Stimulated activated CD8-positive, alpha-beta memory T cell treated with anti-CD3 and anti-CD28 coated beads, Interleukin-4, amount 100 ng/mL, for 48 hours (primary cell): Measurements from ENCODE around the gene KIF6.

Experiments used
- DNase-seq: peaks from one replicate; pipeline ENCODE4 v3.0.0-alpha.2; 2020

Gene KIF6

DNA sequence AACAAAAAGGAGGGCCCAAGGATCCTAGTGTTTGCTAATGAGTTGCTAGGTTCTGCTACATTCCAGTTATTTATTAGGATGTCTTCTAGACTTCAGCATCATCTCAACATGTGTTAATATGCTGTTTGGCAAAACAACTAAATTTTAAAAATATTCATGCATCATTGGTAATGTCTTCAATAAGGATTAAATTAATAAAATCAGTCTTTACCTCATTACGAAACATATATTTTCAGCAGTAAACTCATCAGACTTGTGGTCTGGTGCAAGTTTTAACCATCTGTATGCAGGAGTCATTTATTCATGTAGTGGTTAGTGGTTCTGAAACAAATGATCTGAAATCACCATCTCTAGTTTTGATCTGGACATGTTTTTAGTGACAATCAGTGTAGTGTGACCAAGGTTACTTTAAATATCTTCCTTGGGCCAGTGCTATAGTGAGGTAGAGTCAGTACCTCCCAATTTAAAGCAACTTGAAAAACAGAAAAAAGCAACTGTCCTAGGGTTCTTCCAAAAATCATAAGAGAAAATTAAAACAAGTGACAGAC is 317.7 kb downstream of the KIF6 start:
- DNase-seq = no peak

DNA sequence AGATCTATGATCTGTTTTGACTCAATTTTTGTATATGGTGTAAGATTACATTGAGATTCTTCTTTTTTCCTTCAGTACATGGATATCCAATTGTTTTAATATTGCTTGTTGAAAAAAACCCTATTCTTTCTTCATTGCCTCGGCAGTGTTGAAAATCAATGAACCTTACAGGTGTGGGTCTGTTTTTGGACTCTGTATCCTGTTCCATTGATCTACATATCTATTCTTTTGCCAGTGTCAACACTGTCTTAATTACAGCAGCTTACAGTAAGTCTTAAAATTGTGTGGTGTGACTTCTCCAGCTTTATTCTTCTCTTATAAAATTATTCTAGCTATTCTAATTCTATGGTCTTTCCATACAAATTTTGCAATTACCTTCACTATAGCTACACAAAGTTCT is 320.9 kb downstream of the KIF6 start:
- DNase-seq = no peak

DNA sequence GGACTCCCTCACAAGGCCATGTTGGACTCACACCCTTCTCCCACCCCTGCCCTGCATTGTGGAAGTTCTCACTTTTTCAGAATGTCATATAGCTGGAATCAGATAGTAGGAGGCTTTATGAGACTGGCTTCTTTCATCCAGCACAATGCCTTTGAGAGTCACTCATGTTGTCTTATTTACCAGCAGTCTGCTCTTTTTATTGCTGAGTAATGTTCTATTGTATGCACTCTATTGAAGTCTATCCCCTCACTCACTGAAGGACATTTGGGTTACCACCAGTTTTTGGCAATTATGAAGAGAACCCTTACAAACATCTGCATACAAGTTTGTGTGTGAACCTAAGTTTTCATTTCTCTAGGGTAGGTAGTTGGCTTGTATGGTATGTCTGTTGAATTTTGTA is 321.9 kb downstream of the KIF6 start:
- no peak for DNase-seq

GRCh38 chr6:39402239-39402751 is 322.9 kb downstream of the KIF6 start:
- DNase-seq = no peak

- DNase-seq = no peak
Observed at GRCh38 chr6:39401376-39401775, 323.8 kb downstream of the KIF6 start.

DNA sequence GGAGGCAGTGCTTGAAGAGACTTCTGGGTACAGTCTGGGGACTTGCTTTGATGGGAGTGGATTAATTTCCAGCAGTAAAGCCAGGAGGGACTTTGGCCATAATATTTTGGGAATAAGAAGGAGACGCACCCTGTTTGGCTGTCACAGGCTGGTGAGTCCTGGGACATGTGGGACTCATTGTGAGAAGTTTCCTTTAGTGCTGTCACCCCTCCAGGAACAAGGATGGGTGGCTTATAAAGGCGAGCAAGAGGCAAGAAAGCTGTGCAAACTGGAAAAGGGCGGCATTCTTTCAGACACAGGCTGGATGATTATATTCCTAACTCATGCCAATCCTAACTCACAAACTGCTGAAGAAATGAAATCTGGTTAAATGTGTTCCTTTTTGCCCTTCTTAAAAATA is 325.2 kb downstream of the KIF6 start:
- DNase-seq = no peak

- no peak for DNase-seq
Observed at GRCh38 chr6:39396854-39397253, 328.4 kb downstream of the KIF6 start.

DNA sequence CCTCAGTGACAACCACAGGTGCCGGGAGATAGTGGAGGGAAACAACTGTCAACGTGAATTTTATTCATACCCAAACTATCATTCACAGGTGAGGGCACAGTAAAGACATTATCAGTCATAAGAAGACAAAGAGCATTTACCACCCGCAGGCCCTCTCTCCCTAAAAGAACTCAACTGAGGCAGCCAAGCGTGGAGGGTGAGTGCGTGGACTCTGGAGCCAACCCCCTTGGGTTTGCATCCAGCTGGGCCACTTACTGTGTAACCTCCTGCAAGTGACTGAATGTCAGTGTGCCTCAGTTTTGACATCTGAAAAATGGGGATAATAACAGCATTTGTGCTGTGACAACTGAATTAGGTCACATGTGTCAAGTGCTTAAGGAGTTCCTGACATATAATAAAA is 332.1 kb downstream of the KIF6 start:
- no peak for DNase-seq

- no peak for DNase-seq
Observed at GRCh38 chr6:39391182-39391581, 334.0 kb downstream of the KIF6 start.

- DNase-seq = no peak
Observed at GRCh38 chr6:39389484-39389767, 335.8 kb downstream of the KIF6 start.

DNA sequence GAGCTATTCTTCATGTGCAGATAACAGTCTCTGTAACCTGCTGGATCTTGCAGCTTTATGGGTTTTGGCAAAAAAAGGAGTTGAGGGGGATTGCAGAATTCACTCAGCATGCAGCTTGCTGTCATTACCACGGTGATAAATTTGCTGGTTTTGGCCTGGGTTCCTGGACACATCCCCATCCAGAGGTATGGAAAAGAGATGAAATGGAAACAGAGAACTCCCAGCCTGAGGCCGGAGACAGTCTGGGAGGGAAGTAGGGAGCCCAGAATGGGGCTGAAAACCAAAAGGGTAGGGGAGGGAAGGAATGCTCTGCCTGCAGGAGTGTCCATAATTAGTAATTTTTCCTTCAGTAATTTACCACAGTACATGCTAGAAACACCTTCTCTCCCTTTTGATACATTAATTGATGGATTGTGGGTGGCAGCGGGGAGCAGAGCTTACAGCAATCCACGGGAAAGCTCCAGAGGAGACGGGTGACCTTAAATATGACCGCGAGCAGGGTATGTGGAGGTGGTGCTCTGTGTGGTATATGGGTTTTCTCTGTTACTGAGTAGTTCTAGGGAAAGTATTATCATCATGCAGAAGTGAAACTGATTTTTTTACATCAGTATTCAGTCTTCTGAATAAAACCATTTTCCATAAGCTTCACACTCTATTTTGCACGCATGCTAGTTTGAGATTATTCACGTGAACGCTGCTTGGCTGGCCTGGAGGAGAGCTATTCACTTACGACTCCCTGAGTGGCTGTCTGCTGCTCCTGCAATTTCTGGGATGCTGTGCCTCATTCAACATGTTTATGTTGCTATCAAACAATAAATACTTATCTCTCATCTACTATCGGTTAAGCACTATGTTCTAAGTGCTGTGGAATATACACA is 336.4 kb downstream of the KIF6 start:
- DNase-seq = no peak

DNA sequence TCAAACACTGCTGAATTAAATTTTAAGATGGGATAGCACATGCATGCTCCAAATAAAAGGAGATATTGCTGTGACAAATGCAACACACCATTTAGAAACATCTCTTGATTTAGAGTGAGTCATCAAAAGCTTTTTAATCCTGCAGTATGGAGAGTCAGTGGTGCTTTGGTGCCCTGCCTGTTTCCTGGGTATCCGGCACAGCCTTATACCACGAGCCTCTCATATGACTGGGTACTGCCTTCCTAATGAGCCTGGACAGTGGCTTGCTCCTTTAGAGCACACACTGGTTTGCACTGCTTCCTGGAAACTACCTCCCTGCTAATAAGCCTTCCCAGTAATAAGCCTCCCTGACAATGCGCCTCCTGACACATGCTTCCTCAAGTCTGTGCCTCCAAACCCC is 337.4 kb downstream of the KIF6 start:
- DNase-seq = no peak

DNA sequence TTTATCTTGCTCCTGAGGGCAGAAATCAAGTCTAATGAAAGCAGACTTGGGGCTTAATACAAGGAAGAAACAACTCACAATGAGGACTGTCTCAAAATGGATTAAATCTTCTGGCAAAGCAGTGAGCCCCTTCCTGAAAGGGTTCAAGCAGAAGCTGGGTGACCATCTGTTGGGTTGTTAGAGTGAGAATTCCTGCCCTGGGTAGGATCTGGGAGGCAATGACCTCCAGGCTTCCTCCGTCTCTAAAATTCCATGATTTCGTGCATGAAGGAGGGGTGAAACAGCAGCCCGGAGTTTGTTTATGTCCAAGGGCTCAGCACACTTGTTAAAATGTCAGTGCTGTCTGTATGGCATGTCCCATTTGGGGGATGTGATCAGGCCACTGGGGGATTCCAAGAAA is 338.7 kb downstream of the KIF6 start:
- DNase-seq = no peak

DNA sequence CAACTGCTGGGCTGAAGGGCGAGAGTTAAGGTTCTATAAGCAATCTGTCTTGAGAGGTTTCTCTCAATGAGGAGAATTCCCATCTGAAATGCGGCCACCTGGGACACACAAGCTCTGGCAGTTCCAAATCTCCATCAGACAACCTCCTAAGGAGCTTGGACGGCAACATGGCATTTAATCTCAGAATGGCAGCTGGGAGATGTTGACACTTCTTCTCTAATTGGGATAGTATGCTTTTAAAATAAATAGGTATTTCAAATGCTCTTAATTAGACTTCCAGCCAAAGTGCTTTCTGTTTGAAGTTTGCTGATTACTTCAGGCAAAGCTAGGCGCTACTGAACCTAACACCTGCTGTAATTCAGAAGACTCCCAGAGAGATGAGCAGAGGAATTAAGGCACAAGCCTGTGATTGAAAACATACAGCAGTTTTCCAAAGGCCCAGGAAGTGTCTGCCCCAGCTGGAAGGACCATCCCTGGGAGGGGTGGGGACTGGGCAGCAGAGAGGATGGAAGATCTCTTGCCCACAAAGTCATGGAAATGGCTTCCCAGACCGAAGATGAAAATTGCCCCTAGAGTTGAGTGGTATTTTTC is 343.6 kb downstream of the KIF6 start:
- no peak for DNase-seq

DNA sequence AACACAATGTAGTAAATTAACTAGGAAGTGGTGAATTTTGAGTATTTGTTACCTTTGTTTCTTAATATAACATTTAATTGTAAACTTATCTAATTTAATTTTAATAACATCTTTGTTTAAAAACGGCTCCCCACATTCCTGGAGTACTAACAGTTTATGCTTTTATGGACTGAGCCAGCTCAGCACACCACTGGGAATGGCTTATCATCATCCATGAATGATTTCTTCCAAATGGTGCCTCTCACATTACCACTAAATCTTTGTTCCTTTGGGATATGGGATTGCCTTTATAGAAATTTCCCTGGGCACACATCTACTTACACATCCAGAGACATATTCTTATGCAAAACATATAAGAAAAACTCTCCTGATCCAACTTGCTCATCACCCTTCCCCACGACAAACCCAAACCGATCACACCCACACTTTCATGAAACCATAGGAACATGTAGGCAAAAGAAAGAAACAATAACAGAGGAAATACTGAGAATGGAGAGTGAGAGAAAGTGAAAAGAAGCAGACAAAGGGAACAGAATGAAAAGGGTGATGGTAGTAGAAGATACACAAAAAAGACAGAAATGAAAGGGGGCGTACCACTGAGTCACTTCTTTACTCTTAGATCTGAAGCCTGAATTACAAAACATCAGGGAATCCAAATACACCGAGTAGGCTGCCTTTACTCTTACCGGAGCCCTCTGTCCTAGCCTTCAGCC is 344.2 kb downstream of the KIF6 start:
- DNase-seq = no peak

GRCh38 chr6:39378960-39379425 is 346.2 kb downstream of the KIF6 start:
- no peak for DNase-seq

DNA sequence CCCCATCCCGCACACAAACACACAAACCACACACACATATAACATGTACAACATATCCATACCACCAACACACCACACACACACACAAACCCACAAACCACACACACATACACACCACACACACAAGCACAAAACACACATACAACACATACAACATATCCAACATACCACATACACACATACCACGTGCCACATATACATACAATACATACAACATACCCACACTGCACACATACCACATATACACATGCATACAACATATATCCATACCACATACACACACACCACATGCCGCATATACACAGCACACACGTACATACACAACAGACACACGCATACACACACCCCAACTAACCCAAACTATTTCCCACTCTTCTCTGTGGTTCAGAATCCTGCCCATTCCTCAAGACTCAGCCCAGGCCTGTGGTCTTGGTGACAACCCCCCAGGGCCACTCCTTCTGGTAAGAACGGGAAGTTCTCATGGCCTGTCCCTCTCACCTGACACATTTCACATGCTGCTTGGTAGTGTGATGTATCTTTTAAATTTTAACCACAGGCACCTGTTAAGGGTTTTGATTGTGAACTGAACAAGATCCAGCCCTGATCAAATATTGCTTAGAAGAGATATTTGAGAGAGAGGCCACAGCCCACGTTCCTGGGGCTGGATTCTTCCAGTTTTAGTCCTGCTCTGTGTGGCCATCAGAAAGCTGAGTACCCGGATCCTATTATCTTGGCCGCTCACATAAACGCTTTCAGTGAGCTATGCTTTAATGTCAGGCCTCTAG is 346.8 kb downstream of the KIF6 start:
- DNase-seq = no peak

GRCh38 chr6:39377539-39377950 is 347.7 kb downstream of the KIF6 start:
- DNase-seq = no peak

- no peak for DNase-seq
Observed at GRCh38 chr6:39375405-39375804, 349.8 kb downstream of the KIF6 start.

DNA sequence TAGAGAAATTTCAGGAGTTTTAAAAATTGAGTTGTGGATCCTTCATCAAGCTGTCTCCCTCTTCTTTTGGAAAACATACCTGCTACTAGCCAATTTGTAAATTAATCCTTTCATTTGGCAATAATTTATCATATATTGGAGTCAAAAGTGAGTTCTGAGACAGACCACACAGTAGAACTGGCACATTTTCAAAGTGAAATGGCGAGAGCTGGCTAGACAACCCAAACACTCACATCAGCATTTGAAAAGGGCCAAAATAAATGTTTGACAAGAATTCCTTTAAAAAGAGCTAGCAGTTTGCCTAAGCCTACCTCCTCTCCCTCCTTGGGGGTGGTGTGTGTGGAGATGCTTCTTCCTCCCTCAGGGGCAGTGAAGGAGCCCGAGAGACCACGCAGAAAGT is 354.8 kb downstream of the KIF6 start:
- DNase-seq = no peak

- no peak for DNase-seq
Observed at GRCh38 chr6:39369987-39370386, 355.2 kb downstream of the KIF6 start.

GRCh38 chr6:39367700-39368099 is 357.5 kb downstream of the KIF6 start:
- no peak for DNase-seq
